Measurements from ENCODE around the gene SYTL1.
A peak's percentile ranks its signal among the peaks of the same experiment; 100 is the strongest.

Gene SYTL1

GRCh38 chr1:27341525-27342252 is at the start of gene SYTL1:
SYTL1 (plus strand) TSS chr1:27342022; CDS start chr1:27345335, 3,313 bp downstream.
- peak; percentile 78 for DNase-seq

- no peak for DNase-seq
These were observed 49.7 kb upstream of the SYTL1 start for GRCh38 chr1:27292106-27292505.

- no peak for DNase-seq
These were observed 47.9 kb upstream of the SYTL1 start for GRCh38 chr1:27293915-27294314.

- DNase-seq = peak; percentile 16
These were observed 45.0 kb upstream of the SYTL1 start for GRCh38 chr1:27296773-27297291.

GRCh38 chr1:27297903-27298302 is 43.9 kb upstream of the SYTL1 start:
- no peak for DNase-seq

- DNase-seq = no peak
These were observed 43.0 kb upstream of the SYTL1 start for GRCh38 chr1:27298632-27299384.

- DNase-seq = peak; percentile 99
These were observed 42.2 kb upstream of the SYTL1 start for GRCh38 chr1:27299385-27300271.

GRCh38 chr1:27300341-27301051 is 41.3 kb upstream of the SYTL1 start:
- DNase-seq = peak; percentile 73

- no peak for DNase-seq
These were observed 40.8 kb upstream of the SYTL1 start for GRCh38 chr1:27301052-27301422.

- no peak for DNase-seq
These were observed 40.1 kb upstream of the SYTL1 start for GRCh38 chr1:27301582-27302199.

GRCh38 chr1:27302612-27303011 is 39.2 kb upstream of the SYTL1 start:
- DNase-seq = no peak

- DNase-seq = no peak
These were observed 38.3 kb upstream of the SYTL1 start for GRCh38 chr1:27303509-27303908.

- DNase-seq = no peak
These were observed 35.8 kb upstream of the SYTL1 start for GRCh38 chr1:27306071-27306470.

GRCh38 chr1:27306892-27307761 is 34.7 kb upstream of the SYTL1 start:
- no peak for DNase-seq

GRCh38 chr1:27307874-27308598 is 33.8 kb upstream of the SYTL1 start:
- no peak for DNase-seq

- no peak for DNase-seq
These were observed 27.7 kb upstream of the SYTL1 start for GRCh38 chr1:27314169-27314568.

GRCh38 chr1:27314737-27315136 is 27.1 kb upstream of the SYTL1 start:
- no peak for DNase-seq

- DNase-seq = no peak
These were observed 25.0 kb upstream of the SYTL1 start for GRCh38 chr1:27316860-27317259.

- DNase-seq = no peak
These were observed 23.7 kb upstream of the SYTL1 start for GRCh38 chr1:27318136-27318535.

GRCh38 chr1:27318596-27318995 is 23.2 kb upstream of the SYTL1 start:
- no peak for DNase-seq

Measured in NCI-H226 (cell line).